LoVo (cell line): ENCODE results near the gene RAB6A.
A peak's percentile ranks its signal among the peaks of the same experiment; 100 is the strongest.
"Not testable (repeated sequence)": the region's sequence is repeated elsewhere in the genome, so short reads cannot be mapped to it uniquely, and the experiment has no call there.

Experiments
- DNase-seq: peaks from one replicate; pipeline ENCODE4 v3.0.0-alpha.2; 2016; ENCODE audit warnings: low spot score

The RAB6A gene

GRCh38 chr11:73717136-73717535 is 43.7 kb downstream of the RAB6A start:
- no peak for DNase-seq

GRCh38 chr11:73716153-73717056 is 44.5 kb downstream of the RAB6A start:
- DNase-seq, result no peak

GRCh38 chr11:73715541-73715940 is 45.3 kb downstream of the RAB6A start:
- DNase-seq, result no peak

- no peak for DNase-seq
Measured at GRCh38 chr11:73710964-73711363, 49.9 kb downstream of the RAB6A start.

GRCh38 chr11:73705053-73705452 is 55.8 kb downstream of the RAB6A start:
- DNase-seq, result no peak

GRCh38 chr11:73693899-73694525 is 66.9 kb downstream of the RAB6A start:
- DNase-seq, result no peak

- DNase-seq, result no peak
Measured at GRCh38 chr11:73680687-73681086, 80.2 kb downstream of the RAB6A start.

- not testable (repeated sequence) for DNase-seq
Measured at GRCh38 chr11:73676552-73676951, 84.3 kb downstream of the RAB6A start.

GRCh38 chr11:73671701-73672100 is 89.2 kb downstream of the RAB6A start:
- DNase-seq, result no peak

GRCh38 chr11:73670808-73671207 is 90.1 kb downstream of the RAB6A start:
- no peak for DNase-seq

GRCh38 chr11:73667891-73668290 is 93.0 kb downstream of the RAB6A start:
- DNase-seq, result no peak

- DNase-seq, result no peak
Measured at GRCh38 chr11:73664877-73665276, 96.0 kb downstream of the RAB6A start.

GRCh38 chr11:73663604-73664495 is 97.0 kb downstream of the RAB6A start:
- no peak for DNase-seq

GRCh38 chr11:73662445-73663157 is 98.3 kb downstream of the RAB6A start:
- DNase-seq, result no peak

GRCh38 chr11:73661035-73661628 is 99.7 kb downstream of the RAB6A start:
- DNase-seq, result peak; percentile 82

GRCh38 chr11:73660497-73661034 is 100.3 kb downstream of the RAB6A start:
- DNase-seq, result no peak

GRCh38 chr11:73659961-73660360 is 100.9 kb downstream of the RAB6A start:
- DNase-seq, result no peak

GRCh38 chr11:73656985-73657384 is 103.9 kb downstream of the RAB6A start:
- DNase-seq, result no peak

- no peak for DNase-seq
Measured at GRCh38 chr11:73655686-73656085, 105.2 kb downstream of the RAB6A start.

GRCh38 chr11:73654482-73655021 is 106.3 kb downstream of the RAB6A start:
- no peak for DNase-seq

GRCh38 chr11:73653996-73654395 is 106.9 kb downstream of the RAB6A start:
- DNase-seq, result no peak
